ENCODE data around the gene GRIA1.

GRCh38 chr5:153670101-153670500 lies 179.6 kb downstream of the GRIA1 start:
- TF ChIP-seq CTCF (IDR thresholded peaks at IDR 0.05): no peak
- TF ChIP-seq POLR2A (IDR thresholded peaks at IDR 0.05): no peak
- TF ChIP-seq POLR2AphosphoS5 (IDR thresholded peaks at IDR 0.05): no peak
